HG03103 (cell line): ENCODE measurements around the gene KNSTRN.

ENCODE experiments used
- ATAC-seq: cut with Tn5 transposase; IDR thresholded peaks from one replicate; pipeline ENCODE4 v1.9.1; 2021; ENCODE audit warnings: low read depth; ENCODE audit not compliant: unreplicated experiment

Gene KNSTRN

GRCh38 chr15:40345225-40345866 lies 37.2 kb upstream of the KNSTRN start:
- ATAC-seq: no peak

- ATAC-seq: no peak
Observed at GRCh38 chr15:40345867-40346578, 36.5 kb upstream of the KNSTRN start.

GRCh38 chr15:40346579-40347558 lies 35.7 kb upstream of the KNSTRN start:
- ATAC-seq: no peak

- ATAC-seq: no peak
Observed at GRCh38 chr15:40347559-40348473, 34.7 kb upstream of the KNSTRN start.

- ATAC-seq: no peak
Observed at GRCh38 chr15:40348474-40348870, 34.0 kb upstream of the KNSTRN start.

GRCh38 chr15:40349163-40349562 lies 33.4 kb upstream of the KNSTRN start:
- ATAC-seq: no peak

GRCh38 chr15:40352281-40352901 lies 30.1 kb upstream of the KNSTRN start:
- ATAC-seq: no peak

GRCh38 chr15:40353697-40354096 lies 28.8 kb upstream of the KNSTRN start:
- ATAC-seq: no peak

GRCh38 chr15:40354408-40355171 lies 27.9 kb upstream of the KNSTRN start:
- no peak for ATAC-seq

- no peak for ATAC-seq
Observed at GRCh38 chr15:40355976-40356585, 26.4 kb upstream of the KNSTRN start.

GRCh38 chr15:40357246-40357645 lies 25.3 kb upstream of the KNSTRN start:
- no peak for ATAC-seq

- ATAC-seq: peak; percentile 80
Observed at GRCh38 chr15:40357723-40358470, 24.6 kb upstream of the KNSTRN start, which contains the start of gene DISP2. TSS of gene DISP2 (plus strand) at chr15:40358219. CDS start at chr15:40358322, 103 bp downstream.

GRCh38 chr15:40358471-40359353 lies 23.8 kb upstream of the KNSTRN start:
- peak; percentile 30 for ATAC-seq

GRCh38 chr15:40360015-40360414 lies 22.5 kb upstream of the KNSTRN start:
- no peak for ATAC-seq

- no peak for ATAC-seq
Observed at GRCh38 chr15:40361640-40362039, 20.9 kb upstream of the KNSTRN start.

- no peak for ATAC-seq
Observed at GRCh38 chr15:40363611-40364010, 18.9 kb upstream of the KNSTRN start.

GRCh38 chr15:40364251-40364650 lies 18.3 kb upstream of the KNSTRN start:
- ATAC-seq: no peak
